ENCODE results near the gene ATP9B.
"Not testable (repeated sequence)": the region's sequence is repeated elsewhere in the genome, so short reads cannot be mapped to it uniquely, and the experiment has no call there.

ATP9B gene

DNA sequence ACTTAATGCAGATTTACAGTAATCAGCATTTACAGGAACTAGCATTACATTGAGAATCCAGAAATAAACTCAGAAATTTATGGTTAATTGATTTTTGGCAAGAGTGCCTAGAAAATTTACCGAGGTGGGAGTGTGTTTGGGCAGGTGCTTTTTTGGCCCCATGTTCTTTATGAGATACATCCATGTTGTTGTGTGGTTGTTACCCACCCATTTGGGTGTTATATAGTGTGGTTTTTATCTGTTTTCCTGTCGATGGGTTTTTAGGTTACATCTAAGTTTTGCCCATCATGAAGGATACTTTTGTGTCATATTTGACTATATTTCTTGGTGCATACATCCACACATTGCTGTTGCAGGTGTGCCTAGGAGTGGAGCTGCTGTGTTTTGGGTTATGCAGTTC, 82.0 kb downstream of the ATP9B start:
- no peak for DNase-seq (ENCODE audit: low read depth)
- TF ChIP-seq, protein P1, sequence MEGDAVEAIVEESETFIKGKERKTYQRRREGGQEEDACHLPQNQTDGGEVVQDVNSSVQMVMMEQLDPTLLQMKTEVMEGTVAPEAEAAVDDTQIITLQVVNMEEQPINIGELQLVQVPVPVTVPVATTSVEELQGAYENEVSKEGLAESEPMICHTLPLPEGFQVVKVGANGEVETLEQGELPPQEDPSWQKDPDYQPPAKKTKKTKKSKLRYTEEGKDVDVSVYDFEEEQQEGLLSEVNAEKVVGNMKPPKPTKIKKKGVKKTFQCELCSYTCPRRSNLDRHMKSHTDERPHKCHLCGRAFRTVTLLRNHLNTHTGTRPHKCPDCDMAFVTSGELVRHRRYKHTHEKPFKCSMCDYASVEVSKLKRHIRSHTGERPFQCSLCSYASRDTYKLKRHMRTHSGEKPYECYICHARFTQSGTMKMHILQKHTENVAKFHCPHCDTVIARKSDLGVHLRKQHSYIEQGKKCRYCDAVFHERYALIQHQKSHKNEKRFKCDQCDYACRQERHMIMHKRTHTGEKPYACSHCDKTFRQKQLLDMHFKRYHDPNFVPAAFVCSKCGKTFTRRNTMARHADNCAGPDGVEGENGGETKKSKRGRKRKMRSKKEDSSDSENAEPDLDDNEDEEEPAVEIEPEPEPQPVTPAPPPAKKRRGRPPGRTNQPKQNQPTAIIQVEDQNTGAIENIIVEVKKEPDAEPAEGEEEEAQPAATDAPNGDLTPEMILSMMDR (IDR thresholded peaks at IDR 0.05; ENCODE audit: low read depth, low read length, missing control alignments): no peak
- H3K4me3 ChIP-seq (ENCODE audit: low read depth, low read length): no peak overlapping the region

DNA sequence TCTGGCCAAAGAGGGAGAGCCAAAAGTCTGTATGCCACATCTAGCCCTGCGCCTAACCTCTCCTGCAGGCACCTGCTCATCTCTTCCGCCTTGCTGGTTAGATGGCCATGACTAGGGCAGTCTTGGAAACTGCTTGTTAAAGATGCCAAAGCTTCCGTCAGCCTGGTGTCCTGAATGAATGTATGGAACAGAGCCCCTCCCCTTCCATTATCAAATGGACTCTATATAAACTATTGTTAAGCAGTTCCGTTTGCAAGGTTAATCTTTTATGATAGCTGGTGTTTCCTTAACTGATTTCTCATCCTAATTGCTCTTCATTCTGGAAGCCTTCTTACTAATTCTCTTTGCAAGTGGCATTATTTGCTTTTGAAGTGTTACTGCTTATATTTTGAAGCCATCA, 87.1 kb downstream of the ATP9B start:
- no peak for DNase-seq (ENCODE audit: low read depth)
- TF ChIP-seq, protein P1 (IDR thresholded peaks at IDR 0.05; ENCODE audit: low read depth, low read length, missing control alignments): no peak
- H3K4me3 ChIP-seq (ENCODE audit: low read depth, low read length): no peak overlapping the region

DNA sequence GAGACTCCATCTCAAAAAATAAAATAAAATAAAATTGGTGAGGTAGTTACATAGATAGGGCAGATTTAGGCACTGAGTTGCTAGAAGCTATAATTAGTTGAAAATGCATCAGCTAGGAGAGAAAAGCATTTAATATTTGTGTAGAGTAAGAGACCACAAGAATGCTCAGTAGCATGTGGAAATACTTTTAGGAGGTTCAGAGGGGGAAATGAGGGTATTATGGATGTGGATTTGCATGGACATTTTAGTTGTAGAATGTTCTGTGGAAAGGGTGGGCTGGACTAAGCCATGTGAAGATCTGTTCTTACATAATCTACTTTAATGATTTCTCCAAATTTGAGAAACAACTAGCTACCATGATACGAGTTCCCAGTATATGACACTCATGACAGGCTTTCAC, 95.5 kb downstream of the ATP9B start:
- no peak overlapping the region for H3K4me3 ChIP-seq (ENCODE audit: low read depth, low read length)
- TF ChIP-seq, protein P1 (IDR thresholded peaks at IDR 0.05; ENCODE audit: low read depth, low read length, missing control alignments): no peak
- DNase-seq (ENCODE audit: low read depth): no peak

DNA sequence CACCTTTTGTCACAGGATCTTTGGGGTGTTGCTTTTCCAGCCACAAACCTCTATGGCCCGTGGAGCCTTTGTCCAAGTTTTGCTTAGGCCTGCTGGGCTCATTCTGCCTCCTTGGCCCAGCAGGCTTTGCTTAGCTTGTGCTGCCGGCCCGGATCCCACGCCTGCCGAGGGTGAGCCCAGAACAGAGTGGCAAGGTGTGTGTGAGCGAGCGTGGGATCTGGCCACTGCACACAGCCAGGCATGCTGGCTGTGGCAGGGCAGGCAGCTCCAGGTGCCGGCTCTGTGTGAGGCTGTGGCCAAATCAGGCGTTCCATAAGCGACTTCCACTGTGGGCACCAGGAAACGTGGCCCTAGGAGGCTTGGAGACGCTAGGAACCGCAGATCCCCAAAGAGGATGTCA, 97.5 kb downstream of the ATP9B start:
- DNase-seq (ENCODE audit: low read depth): no peak
- H3K4me3 ChIP-seq (ENCODE audit: low read depth, low read length): no peak overlapping the region
- TF ChIP-seq, protein P1 (IDR thresholded peaks at IDR 0.05; ENCODE audit: low read depth, low read length, missing control alignments): no peak

DNA sequence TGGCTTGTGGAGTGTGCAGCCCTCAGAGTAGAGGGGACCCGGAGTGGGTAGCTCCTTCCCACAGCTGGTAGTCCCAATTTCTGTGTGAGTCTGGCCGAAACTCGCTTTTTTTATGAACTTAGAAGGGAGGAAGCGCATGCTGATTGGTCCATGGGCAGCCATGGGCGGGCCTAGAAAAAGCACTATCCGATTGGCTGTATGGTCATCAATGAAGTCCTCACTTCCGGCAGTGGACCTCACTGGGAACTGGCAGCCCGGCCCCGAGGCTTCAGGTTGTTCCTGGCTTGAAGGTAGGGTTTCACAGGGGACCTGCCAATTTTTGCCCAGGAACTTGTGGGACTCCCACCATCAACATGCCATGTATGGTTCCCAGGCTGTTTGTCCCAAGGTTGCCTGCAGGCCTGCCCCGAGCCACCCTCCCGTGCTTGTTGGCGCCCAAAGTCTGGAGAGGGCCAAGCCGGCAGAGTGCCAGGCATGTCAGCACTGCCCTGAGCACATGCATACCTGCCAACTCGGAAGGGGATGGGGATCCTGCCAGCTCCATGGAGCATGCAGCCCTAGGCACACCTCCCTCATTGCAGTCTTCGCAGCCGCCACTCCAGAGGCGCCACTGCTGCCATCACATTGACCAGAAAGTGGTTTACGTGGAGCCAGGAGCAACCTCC, 98.5 kb downstream of the ATP9B start:
- DNase-seq (ENCODE audit: low read depth): no peak
- no peak overlapping the region for H3K4me3 ChIP-seq (ENCODE audit: low read depth, low read length)
- TF ChIP-seq, protein P1 (IDR thresholded peaks at IDR 0.05; ENCODE audit: low read depth, low read length, missing control alignments): no peak

DNA sequence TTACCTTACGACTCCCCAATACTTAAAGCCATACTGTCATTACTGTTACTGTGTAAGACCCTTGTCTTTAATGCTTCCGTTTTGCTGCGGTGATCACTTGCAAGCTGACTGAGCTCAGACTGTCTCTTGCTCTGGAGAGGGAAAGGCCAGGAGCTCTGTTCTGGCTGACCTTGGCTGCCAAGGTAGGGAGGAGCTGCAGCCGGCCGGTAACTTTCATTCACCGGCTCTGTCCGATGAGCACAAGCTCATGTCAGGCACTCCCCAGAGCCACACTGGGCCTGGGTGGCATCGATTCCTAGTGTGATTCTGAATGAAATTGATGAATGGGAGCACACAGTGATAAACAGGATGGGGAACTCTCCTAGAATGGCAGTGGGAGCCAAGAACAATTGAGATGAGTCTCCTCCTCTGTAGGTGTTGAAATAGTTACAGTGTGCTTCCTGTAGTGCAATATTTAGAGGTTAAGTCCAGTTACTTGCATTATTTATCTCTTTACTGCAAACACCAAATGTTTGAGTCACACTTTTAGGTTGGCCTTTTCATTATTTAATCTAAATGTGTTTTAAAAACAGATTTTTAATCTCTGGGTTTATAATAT, 100.9 kb downstream of the ATP9B start:
- H3K4me3 ChIP-seq (ENCODE audit: low read depth, low read length): no peak overlapping the region
- no peak for DNase-seq (ENCODE audit: low read depth)
- TF ChIP-seq, protein P1 (IDR thresholded peaks at IDR 0.05; ENCODE audit: low read depth, low read length, missing control alignments): no peak

DNA sequence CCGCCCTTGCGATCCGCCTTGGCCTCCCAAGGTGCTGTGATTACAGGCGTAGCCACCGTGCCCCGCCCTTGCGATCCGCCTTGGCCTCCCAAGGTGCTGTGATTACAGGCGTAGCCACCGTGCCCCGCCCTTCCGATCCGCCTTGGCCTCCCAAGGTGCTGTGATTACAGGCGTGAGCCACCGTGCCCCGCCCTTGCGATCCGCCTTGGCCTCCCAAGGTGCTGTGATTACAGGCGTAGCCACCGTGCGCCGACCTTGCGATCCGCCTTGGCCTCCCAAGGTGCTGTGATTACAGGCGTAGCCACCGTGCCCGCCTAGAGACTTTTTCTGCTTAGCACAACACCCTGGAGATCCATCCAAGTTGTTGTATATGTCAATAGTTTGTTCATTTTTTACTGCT, 103.1 kb downstream of the ATP9B start:
- H3K4me3 ChIP-seq (ENCODE audit: low read depth, low read length); DNase-seq (ENCODE audit: low read depth): not testable (repeated sequence)

Measured in GM12864 (cell line).